Pons (tissue), 1 donor: ENCODE data around the gene TMEM135.
A peak's percentile ranks its signal among the peaks of the same experiment; 100 is the strongest.
"Not testable (repeated sequence)": the region's sequence is repeated elsewhere in the genome, so short reads cannot be mapped to it uniquely, and the experiment has no call there.

ENCODE experiments used
- DNase-seq: peaks from one replicate; pipeline ENCODE4 v3.0.0-alpha.2; 2016; ENCODE audit warnings: low spot score

The TMEM135 gene

DNA sequence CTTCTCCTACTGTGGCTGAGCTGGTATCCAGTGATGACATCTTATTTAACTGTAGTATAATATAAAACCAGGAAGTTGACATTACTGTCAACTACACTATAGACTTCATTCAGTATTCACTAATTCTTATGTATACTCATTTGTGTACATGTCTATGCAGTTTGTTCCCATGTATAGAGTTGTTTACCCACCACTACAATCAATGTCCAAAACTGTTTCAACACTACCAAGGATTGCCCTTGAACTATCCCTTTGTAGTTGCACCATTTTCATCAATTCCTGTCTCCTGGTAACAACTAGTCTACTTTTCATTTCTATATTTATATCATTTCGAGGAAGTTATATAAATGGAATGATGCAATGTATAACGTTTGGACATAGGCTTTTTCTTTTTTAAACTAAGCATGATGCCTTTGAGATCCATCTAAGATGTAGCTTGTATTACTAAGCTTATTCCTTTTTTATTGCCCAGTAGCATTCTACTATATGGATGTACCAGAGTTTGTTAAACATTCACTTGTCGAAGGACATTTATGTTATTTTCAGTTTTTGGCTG, 39.2 kb downstream of the TMEM135 start:
- no peak for DNase-seq

DNA sequence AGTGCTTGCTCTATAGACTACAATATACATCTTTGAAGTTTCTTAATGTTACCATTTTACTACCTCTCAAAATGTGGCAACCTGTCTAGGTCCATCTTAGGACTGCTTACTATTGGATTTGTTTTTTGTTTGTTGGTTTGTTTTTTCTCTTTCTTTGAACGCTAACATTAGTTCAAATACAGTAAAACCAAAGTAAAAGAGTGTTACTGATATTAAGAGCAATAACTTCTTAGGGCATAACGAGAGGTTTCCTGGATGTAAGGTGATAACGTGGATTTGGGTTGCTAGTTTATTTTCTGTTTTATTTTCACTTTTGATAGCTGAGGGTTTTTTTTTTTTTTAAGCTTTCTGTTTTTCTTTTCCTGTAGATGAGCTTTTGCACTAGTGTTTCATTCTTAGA, 43.6 kb downstream of the TMEM135 start:
- no peak for DNase-seq

DNA sequence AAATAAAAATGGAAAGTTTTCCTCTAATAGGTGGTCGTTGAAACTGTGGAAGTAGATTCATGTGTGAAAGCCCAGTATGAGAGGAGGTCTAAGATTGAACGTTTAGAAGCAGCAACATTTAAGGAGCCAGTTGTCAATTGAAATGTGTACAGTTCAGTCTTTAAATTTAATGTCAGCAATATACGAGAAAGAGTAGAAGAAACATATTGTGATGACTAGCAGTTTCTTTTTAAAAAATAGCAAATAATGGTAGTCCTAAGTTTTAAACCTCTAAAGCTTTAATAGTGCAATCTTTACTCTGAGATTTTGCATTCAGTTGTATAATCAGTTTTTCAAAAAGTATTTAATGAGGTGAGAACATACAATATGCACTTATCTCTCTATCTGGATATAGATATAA, 44.9 kb downstream of the TMEM135 start:
- no peak for DNase-seq

DNA sequence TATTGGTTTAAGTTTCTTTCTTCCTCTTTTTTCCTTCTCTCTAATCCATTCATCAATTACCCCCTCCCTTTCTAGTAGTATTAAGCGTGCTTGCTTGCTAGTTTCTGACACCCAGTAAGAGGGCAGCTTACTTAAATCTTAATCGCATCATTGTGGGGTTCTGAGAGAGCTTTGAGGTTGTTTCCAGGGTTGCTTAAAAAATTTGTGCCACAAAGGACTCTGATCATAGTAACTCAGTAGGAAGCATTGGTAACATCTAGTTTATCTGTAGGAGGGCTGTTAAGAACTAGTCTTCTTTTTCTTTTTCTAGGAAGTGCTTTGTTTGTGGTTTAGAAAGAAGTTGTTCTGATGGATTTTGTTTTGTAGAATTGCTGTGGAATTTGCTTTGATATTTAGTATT, 45.3 kb downstream of the TMEM135 start:
- DNase-seq, result no peak

DNA sequence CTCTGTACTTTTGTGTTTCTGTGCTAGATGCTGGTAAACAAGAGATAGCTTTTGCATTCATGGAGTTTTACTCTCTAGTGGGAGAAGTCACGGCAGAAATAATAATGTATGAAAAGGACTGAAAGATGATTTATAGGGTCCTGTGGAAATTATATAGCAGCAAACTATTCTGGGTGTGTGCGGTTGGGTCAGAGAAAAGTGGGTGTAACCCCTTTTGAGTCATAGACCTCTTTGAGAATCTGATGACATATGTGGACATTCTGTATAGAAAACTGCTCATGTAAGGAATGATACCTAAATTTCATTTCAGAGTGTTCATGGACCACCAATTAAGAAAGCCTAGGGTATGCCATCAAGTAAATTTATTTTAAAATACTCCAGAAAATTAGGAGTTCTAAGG, 54.4 kb downstream of the TMEM135 start:
- DNase-seq, result no peak

DNA sequence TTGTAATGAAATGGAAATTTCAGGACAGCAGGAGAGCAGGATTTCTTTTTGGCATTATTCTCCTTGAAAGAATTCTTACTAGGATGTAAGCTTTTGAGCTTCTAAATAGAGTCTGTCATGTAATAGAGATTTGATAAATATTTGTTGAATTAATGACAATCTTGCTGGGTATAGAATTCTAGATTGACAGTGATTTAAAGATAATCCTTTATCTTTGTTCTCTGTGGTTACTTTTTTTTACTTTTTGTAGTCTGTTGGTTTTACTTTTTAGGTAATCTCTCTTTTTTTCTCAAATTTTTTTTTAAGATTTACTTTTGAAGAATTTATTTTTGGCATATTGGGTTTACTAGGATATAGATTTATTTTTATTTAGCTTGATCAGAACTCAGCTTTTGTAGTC, 54.8 kb downstream of the TMEM135 start:
- DNase-seq, result no peak

DNA sequence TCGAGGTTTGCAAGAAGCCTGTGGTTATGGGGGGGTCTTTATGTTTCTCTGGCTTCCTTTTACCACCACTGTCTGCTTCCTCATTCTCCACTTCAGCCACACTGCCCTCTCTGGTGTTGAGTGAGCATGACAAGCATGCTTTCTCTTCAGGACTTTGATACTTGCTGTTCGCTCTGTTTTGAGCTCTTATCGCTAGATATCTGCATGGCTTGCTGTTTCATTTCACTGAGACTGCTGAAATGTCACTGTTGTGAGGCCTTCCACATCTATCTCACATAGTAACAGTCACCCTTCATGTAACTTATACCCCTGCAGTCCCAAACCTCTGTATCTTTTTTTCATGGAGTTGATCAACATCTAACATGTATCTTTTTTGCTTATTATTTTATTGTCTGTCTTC, 59.8 kb downstream of the TMEM135 start:
- DNase-seq, result peak; percentile 43

DNA sequence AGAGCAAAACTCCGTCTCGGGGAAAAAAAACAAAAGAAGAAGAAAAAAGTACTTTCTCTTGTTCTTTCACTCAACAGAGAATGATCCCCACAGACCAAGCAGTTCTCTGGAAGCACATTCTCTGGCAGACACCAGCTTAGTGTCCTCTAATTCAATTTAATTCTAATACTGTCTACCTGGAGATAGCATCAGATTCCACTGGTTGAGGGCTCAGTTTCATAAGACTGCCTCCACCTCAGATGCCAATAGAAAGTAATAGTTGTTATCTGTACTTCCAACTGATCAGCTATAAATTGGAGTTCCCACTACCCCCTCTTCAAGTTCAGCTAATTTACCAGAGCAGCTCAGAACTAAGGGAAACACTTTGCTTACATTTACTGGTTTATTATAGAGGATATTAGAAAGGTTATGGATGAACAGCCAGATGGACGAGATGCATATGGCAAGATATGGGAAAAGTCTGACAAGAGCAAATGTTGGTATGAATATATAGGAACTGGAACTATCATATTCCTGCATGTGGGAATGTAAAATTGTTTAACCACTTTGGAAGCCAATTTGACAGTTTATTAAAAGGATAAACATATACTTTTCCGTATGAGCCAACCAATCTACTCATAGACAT, 64.3 kb downstream of the TMEM135 start:
- DNase-seq, result no peak

DNA sequence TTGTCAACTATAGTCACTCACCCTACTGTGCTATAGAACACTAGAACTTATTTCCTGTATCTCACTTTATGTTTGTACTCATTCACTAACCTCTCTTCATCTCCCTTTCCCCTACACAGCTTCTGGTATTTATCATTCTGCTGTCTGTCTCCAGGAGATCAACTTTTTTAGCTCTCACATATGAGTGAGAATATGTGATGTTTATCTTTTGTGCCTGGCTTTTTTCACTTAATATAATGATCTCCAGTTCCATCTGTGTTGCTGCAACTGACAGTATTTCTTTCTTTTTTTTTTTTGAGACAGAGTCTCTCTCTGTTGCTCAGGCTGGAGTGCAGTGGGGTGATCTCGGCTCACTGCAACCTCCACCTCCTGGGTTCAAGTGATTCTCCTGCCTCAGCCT, 68.1 kb downstream of the TMEM135 start:
- not testable (repeated sequence) for DNase-seq

DNA sequence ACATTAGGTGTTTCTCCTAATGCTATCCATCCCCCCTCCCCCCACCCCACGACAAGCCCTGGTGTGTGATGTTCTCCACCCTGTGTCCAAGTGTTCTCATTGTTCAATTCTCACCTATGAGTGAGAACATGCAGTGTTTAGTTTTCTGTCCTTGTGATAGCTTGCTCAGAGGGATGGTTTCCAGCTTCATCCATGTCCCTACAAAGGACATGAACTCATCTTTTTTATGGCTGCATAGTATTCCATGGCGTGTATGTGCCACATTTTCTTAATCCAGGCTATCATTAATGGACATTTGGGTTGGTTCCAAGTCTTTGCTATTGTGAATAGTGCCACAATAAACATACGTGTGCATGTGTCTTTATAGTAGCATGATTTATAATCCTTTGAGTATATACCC, 69.6 kb downstream of the TMEM135 start:
- DNase-seq, result not testable (repeated sequence)

DNA sequence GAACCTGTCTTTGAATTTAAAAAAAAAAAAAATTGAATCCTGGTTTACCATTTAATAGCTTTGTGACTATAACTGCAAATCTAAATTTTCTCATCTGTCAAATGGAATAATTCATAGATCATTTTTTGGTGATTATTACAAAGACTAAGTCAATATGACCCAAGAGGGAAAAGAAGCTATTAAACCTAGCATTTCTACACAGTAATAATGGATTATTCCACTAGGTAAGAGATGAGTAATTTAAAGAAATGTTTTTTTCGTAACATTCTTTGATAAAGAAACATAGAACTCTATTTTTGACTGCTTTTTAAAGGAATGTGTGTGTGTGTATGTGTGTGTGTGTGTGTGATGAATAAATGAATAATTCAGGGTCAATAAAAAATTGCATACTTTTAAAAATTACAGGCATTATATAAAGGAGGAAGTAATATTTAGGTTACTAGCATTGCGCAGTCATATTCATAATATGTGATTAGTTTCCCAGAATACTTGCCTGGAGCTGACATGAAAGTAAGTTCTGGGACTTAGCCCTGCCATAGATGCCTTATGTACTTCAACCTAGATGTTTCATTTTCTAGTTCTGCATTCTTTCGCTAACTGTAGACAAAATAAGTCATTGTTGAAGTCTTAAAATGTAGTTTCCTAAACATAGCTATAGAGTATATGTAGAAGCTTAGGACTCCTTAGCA, 72.9 kb downstream of the TMEM135 start:
- DNase-seq, result no peak

DNA sequence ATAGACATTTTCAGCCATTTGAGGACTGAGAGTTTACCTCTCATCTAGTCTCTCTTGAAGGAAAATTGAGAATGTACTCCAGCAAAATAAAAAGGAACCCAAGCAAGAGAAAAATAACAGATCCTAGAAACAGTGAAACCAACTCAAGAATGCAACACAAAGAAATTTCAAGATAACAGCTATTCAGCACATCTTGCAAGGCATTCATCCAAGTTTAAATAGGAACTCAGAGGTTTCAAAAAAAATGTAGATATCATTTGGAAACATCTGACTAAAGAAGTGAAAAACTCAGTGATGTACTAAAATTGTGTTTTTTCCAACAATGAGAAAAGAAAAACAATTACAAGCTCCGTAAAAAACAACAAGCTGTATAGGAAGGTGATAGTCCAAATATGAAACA, 76.4 kb downstream of the TMEM135 start:
- DNase-seq, result no peak

DNA sequence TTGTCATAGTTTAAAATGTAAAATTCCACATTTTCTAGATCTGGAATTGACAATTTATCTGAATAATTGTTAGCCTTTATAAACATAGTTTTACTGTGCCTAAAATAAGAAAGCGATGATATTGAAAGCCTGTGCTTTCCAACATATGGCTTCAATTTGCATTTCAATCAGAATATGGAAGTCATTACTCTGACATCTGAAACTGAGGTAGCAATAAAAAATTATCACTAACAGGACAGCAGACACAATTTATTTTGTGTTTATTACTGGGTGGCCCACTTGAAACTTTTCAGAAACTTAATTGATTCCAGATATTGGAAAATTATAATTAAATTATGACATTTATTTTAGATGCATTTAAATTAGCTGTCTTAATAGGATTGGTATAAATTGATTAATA, 78.5 kb downstream of the TMEM135 start:
- DNase-seq, result no peak

DNA sequence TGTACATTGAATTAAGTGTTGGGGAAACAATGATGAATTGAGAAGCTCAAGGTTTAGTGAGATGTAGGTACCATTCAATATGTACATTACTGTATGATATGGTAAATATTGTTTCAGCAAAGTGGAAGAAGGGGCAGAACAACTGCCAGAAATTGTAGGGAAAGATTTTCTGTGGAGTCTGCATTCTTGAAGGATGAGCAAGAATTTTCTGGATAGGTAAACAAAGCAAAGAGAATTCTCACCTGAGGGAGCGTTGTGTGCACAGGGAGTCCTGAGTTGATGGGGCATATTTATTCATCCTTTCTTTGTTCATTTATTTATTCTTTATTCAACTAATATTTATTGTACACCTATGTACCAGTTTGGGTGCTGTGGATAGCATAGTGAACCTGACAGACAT, 83.2 kb downstream of the TMEM135 start:
- DNase-seq, result no peak

DNA sequence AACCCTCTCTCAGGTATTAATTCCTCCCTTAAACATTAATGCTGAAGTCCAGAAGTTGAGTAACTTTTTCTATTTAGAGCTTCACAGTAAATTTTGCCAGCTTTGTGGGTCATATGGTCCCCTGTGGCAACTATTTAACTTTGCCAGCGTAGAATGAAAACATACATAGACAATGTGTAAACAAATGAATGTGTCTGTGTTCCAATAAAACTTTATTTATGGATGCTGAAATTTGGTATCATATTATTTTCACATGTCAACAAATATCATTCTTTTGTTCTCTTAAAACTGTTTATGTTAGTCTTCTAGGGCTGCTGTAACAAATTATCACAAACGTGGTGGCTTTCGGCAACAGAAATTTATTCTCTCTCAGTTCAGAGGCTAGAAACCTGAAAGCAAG, 85.1 kb downstream of the TMEM135 start:
- DNase-seq, result no peak

DNA sequence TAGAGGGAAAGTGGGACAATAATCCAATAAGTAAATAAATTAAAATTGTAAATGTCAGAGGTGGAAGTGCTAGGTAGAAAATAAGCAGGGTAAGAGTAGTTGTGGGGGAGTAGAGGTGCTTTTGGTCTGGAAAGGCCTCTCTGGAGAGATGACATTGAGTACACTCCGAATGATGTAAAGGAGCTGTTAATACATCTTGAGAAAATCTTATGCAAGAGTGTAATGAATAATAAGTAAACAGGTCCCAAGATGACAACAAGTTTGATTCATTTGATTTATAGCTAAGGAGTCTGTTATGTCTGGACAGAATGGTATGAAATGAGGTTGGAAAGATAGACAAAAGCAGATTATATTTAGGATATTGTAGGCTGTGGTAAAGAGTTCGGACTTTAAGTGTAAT, 87.5 kb downstream of the TMEM135 start:
- no peak for DNase-seq

DNA sequence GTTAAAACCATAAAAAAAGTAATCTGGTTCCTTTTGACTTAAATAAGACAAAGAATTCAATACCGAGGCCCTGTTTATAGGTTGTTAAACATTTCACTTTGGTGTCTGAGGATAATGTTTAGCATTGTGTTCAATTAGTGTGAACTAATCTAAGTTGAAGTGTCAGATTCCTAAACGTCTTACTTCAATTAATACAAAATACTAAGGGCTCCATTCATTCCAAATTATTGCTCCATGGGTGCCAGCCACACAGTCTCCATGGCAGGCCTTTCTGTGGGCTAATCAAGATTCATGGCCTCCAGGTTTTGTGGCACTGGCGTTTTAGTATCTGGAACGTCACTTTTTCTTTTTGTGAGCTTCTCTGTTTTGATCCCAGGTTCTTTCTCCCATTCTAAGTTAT, 89.4 kb downstream of the TMEM135 start:
- DNase-seq, result no peak

DNA sequence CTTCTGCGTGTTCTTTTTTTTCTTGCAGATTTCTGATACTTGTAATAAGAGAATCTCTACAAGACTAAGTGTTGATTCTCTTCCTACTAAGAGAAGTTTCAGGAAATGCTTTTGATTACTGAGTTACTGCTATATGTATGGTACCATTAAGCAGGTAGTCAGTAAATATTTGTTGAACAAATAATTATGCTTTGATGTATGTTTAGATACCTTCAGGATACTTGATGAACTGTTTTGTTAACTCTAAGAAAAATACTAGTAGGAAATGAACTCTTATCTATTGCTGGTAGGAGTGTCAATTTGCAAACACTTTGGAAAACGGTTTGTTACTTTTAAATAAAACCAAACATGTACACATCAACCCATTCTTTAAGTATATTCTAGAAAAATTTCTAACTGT, 90.6 kb downstream of the TMEM135 start:
- no peak for DNase-seq

DNA sequence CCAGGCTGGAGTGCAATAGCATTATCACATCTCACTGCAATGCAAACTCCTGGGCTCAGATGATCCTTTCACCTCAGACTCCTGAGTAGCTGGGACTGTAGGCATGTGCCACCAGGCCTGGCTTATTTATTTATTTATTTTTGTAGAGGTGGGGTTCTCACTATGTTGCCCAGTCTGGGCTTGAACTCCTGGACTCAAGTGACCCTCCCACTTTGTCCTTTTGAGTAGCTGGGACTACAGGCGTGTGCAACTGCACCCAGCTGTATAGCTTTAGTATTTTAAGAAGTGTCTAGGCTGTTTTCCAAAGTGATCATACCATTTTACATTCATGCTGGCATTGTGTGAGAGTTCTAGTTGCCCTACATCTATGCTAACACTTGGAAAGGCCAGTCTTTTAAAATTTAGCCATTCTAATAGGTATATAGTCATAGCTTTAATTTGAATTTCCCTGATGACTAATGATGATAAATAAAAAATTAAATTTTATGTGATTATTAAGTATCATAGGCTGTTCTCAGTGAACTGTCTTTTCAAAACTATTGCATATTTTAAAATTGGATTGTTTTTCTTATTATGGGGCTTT, 96.9 kb downstream of the TMEM135 start:
- no peak for DNase-seq

DNA sequence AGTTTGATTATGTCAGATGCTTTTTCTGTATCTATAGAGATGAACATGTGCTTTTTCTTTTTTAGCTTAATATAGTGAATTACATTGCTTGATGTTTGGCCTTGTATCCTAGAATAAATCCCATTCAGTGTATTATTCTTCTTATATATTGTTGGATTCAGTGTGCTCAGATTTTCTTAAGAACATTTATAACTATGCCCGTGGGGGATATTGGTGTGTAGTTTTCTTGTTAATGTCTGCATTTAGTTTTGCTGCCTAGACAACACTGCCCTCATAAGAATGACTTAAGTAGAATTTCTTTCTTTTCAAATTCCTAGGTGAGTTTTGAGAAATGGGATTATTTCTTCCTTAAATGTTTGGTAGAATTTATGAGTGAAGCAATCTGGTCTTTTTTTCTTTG, 98.5 kb downstream of the TMEM135 start:
- no peak for DNase-seq

DNA sequence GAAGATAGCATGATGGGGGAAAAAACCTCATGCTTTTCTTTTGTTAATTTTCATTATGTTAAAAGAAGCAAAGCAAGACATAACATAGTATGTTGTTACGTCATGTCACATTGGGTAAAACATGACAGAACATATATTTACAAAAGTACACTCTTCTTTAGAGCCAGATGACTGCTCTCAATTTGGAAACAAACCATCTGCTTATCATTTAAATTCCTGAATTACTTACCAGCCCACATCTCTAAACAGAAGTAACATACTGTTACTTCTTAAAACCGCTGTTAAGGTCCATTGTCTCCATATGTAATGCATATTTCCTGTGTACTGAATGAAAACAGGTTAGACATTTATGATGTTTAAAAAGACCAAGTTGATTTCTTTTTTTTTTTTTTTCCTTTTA, 100.0 kb downstream of the TMEM135 start:
- no peak for DNase-seq

DNA sequence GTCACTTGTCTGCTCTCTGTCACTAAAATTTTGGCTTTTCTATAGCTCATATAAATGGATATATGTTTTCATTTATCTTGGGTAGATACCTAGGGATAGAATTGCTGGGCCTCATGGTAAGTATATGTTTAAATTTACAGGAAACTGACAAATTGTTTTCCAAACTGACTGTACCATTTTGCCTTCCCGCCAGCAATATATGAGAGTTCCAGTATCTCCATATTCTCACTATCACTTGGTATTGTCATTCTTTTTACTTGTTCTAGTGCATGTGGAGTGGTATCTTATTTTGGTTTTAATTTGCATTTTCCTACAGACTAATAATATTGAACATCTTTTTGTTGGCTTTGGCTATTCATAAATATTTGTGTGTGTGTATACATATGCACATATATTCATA, 101.7 kb downstream of the TMEM135 start:
- no peak for DNase-seq

DNA sequence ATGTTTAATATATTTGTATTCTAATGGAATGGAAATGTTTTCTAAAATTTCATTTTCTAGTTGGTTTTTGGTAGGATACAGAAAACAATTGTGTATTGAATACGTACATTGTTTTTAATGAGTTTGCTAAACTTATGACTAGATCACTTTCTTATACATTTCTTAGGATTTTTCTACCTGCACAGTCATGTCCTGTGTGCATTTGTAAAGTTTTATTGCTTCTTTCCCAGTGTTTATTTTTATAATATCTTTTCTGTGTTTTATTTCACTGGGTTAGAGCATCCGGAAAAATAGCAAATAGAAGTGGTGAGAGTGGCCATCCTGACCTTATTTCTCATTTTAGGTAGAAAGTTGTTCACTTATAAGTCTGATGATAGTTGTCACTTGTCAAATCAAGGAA, 103.6 kb downstream of the TMEM135 start:
- DNase-seq, result no peak
